Left kidney (tissue), 2 donors: ENCODE results near the gene DHCR24. TPM values are rescaled to one million over a fixed set of nuclear protein-coding genes. Genes with fewer than 3 reads are reported as not detected.
A peak's percentile ranks its signal among the peaks of the same experiment; 100 is the strongest.

Experiments
- DNase-seq: peaks from one replicate; pipeline ENCODE4 v3.0.0-alpha.2; 2013
- polyA plus RNA-seq: library from polyadenylated mRNA; unstranded; fragments of 120-200 nt; gene quantifications from one replicate; pipeline ENCODE4 v1.2.1, GENCODE V29; 2013; ENCODE audit not compliant: insufficient read length

The DHCR24 gene
- polyA plus RNA-seq, 1 donor, result 63.6 TPM

GRCh38 chr1:54865238-54866073, 21.5 kb downstream of the DHCR24 start:
- no peak for DNase-seq

- no peak for DNase-seq
These were observed 22.4 kb downstream of the DHCR24 start for GRCh38 chr1:54864460-54865208.

GRCh38 chr1:54863267-54863665, 23.7 kb downstream of the DHCR24 start:
- no peak for DNase-seq

- no peak for DNase-seq
These were observed 25.8 kb downstream of the DHCR24 start for GRCh38 chr1:54861070-54861761.

- DNase-seq, result no peak
These were observed 27.1 kb downstream of the DHCR24 start for GRCh38 chr1:54859700-54860391.

GRCh38 chr1:54857746-54858561, 29.0 kb downstream of the DHCR24 start:
- peak; percentile 59 for DNase-seq

GRCh38 chr1:54857141-54857540, 29.9 kb downstream of the DHCR24 start:
- DNase-seq, result no peak

GRCh38 chr1:54854381-54855020, 32.5 kb downstream of the DHCR24 start:
- DNase-seq, result no peak

GRCh38 chr1:54853793-54854370, 33.1 kb downstream of the DHCR24 start:
- no peak for DNase-seq

GRCh38 chr1:54853096-54853792, 33.8 kb downstream of the DHCR24 start:
- DNase-seq, result no peak

- no peak for DNase-seq
These were observed 35.0 kb downstream of the DHCR24 start for GRCh38 chr1:54851936-54852524.

- DNase-seq, result no peak
These were observed 35.6 kb downstream of the DHCR24 start for GRCh38 chr1:54851406-54851805.

GRCh38 chr1:54850737-54851136, 36.3 kb downstream of the DHCR24 start:
- DNase-seq, result no peak

GRCh38 chr1:54850069-54850730, 36.8 kb downstream of the DHCR24 start:
- DNase-seq, result no peak

- no peak for DNase-seq
These were observed 37.6 kb downstream of the DHCR24 start for GRCh38 chr1:54849219-54850068.

GRCh38 chr1:54848134-54848948, 38.7 kb downstream of the DHCR24 start:
- DNase-seq, result no peak
